OCI-LY1 (cell line): Measurements from ENCODE around the gene GPBP1L1.

Experiments used
- H2AFZ ChIP-seq: fragments of 200-600 bp; sonication (generic), shearing (Covaris generic); 2 replicates; pipeline ENCODE4 v1.6.0; 2014; ENCODE audit warnings: antibody characterized with exemption, mild to moderate bottlenecking, low read length
- H3F3A ChIP-seq: fragments of 200-600 bp; sonication (generic), shearing (Covaris generic); 2 replicates; pipeline ENCODE4 v1.6.0; 2014; ENCODE audit warnings: mild to moderate bottlenecking, antibody characterized with exemption, low read length, moderate library complexity; ENCODE audit not compliant: insufficient read depth
- H3K27ac ChIP-seq: fragments of 200-600 bp; sonication (generic); 2 replicates; pipeline ENCODE4 v1.5.1; 2014; ENCODE audit warnings: low read length, mixed run types, mild to moderate bottlenecking, low read depth; ENCODE audit not compliant: poor library complexity, severe bottlenecking
- H3K27me3 ChIP-seq: fragments of 200-600 bp; sonication (generic); 2 replicates; pipeline ENCODE4 v1.6.0; 2014; ENCODE audit warnings: antibody characterized with exemption, mild to moderate bottlenecking, low read length, moderate library complexity; ENCODE audit not compliant: insufficient read depth
- H3K36me3 ChIP-seq: fragments of 200-600 bp; sonication (generic); 2 replicates; pipeline ENCODE4 v1.6.1; 2014; ENCODE audit warnings: mild to moderate bottlenecking, antibody characterized with exemption, low read length, moderate library complexity, mixed read lengths; ENCODE audit not compliant: insufficient read depth
- H3K4me1 ChIP-seq: fragments of 200-600 bp; sonication (generic); 2 replicates; pipeline ENCODE4 v1.5.1; 2014; ENCODE audit warnings: mild to moderate bottlenecking, low read length, moderate library complexity; ENCODE audit not compliant: insufficient read depth, severe bottlenecking
- H3K4me2 ChIP-seq: fragments of 200-600 bp; sonication (generic), shearing (Covaris generic); 2 replicates; pipeline ENCODE4 v1.6.1; 2014; ENCODE audit warnings: low read length
- H3K4me3 ChIP-seq: fragments of 200-600 bp; sonication (generic); 2 replicates; pipeline ENCODE4 v1.5.1; 2014; ENCODE audit warnings: low read length, low read depth, mild to moderate bottlenecking, mixed read lengths; ENCODE audit not compliant: poor library complexity, severe bottlenecking
- H3K79me2 ChIP-seq: fragments of 200-600 bp; shearing (Covaris generic); 2 replicates; pipeline ENCODE4 v1.6.1; 2016; ENCODE audit warnings: mixed run types, low read length, mixed read lengths; ENCODE audit not compliant: insufficient read depth
- H3K9ac ChIP-seq: fragments of 200-600 bp; sonication (generic), shearing (Covaris generic); 2 replicates; pipeline ENCODE4 v1.6.1; 2014; ENCODE audit warnings: mild to moderate bottlenecking, low read length, mixed read lengths
- H3K9me2 ChIP-seq: fragments of 200-600 bp; sonication (generic), shearing (Covaris generic); 2 replicates; pipeline ENCODE4 v1.6.1; 2014; ENCODE audit warnings: low read depth, mild to moderate bottlenecking, low read length, mixed read lengths
- H3K9me3 ChIP-seq: fragments of 200-600 bp; shearing (Covaris generic); 2 replicates; pipeline ENCODE4 v1.6.1; 2014; ENCODE audit warnings: low read length, mixed read lengths
- H4K20me1 ChIP-seq: fragments of 200-600 bp; sonication (generic), shearing (Covaris generic); 2 replicates; pipeline ENCODE4 v1.6.0; 2016; ENCODE audit warnings: mild to moderate bottlenecking, low read length; ENCODE audit not compliant: insufficient read depth
- EZH2 ChIP-seq: fragments of 200-600 bp; sonication (generic), shearing (Covaris generic); IDR thresholded peaks from 2 replicates; pipeline ENCODE4 v1.8.0; 2017; ENCODE audit warnings: borderline replicate concordance, mixed run types, mild to moderate bottlenecking, antibody characterized with exemption, low read length, moderate library complexity, mixed read lengths
- TF ChIP-seq, protein P1 (sequence below): fragments of 200-600 bp; sonication (generic), shearing (Covaris generic); IDR thresholded peaks from 2 replicates; pipeline ENCODE4 v1.5.1; 2017; ENCODE audit warnings: mild to moderate bottlenecking, antibody characterized with exemption, low read length, moderate library complexity, mixed read lengths

Gene GPBP1L1

DNA sequence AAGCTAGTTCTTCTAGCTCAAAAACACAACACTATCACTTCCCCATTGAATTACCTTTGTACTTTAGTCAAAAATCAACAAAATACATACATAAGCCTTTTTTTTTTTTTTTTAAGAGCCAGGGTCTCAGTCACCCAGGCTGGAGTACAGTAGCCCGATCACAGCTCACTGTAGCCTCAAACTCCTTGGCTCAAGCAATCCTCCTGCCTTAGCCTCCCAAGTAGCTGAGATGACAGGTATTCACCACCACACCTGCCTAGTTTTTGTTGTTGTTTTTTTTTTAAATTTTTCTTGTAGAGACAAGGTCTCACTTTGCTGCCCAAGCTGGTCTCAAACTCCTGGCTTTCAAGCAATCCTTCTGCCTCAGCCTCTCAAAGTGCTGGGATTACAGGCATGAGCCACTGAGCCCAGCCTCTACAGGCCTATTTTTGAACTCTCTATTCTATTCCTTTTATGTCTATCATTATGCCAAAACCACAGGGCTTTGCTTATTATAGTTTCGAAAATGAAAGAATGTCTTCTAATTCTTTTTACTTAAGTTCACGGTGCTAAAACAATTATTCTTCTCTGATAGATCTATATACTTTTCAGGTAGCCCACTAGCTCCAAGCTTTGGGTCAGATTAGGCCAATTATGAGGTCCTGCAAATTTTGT lies 29.6 kb downstream of the GPBP1L1 start:
- Histone ChIP-seq H3F3A (no peaks in the 10 kb centered on the region), H3K4me2 (no peak overlapping the region), H3K36me3 (peaks cover 92% of the 10 kb centered on the region), H3K9ac (no peak overlapping the region), H3K27me3 (no peaks in the 10 kb centered on the region), H3K4me1 (no peaks in the 10 kb centered on the region), H2AFZ (no peak overlapping the region), H3K79me2 (peaks cover 11% of the 10 kb centered on the region), H3K27ac (no peak overlapping the region), H3K9me3 (no peaks in the 10 kb centered on the region), H3K9me2 (no peaks in the 10 kb centered on the region), H3K4me3 (no peak overlapping the region), H4K20me1 (no peaks in the 10 kb centered on the region)
- TF ChIP-seq, protein P1, sequence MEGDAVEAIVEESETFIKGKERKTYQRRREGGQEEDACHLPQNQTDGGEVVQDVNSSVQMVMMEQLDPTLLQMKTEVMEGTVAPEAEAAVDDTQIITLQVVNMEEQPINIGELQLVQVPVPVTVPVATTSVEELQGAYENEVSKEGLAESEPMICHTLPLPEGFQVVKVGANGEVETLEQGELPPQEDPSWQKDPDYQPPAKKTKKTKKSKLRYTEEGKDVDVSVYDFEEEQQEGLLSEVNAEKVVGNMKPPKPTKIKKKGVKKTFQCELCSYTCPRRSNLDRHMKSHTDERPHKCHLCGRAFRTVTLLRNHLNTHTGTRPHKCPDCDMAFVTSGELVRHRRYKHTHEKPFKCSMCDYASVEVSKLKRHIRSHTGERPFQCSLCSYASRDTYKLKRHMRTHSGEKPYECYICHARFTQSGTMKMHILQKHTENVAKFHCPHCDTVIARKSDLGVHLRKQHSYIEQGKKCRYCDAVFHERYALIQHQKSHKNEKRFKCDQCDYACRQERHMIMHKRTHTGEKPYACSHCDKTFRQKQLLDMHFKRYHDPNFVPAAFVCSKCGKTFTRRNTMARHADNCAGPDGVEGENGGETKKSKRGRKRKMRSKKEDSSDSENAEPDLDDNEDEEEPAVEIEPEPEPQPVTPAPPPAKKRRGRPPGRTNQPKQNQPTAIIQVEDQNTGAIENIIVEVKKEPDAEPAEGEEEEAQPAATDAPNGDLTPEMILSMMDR = no peak
- no peak for TF ChIP-seq EZH2

GRCh38 chr1:45654540-45655280 lies 31.6 kb downstream of the GPBP1L1 start:
- Histone ChIP-seq H3K27ac (no peak overlapping the region), H3F3A (no peaks in the 10 kb centered on the region), H3K4me1 (no peaks in the 10 kb centered on the region), H3K4me2 (no peak overlapping the region), H2AFZ (no peak overlapping the region), H3K79me2 (no peaks in the 10 kb centered on the region), H3K4me3 (no peak overlapping the region), H3K9me3 (no peaks in the 10 kb centered on the region), H3K9me2 (no peaks in the 10 kb centered on the region), H3K27me3 (no peaks in the 10 kb centered on the region), H4K20me1 (no peaks in the 10 kb centered on the region), H3K36me3 (peaks cover 96% of the 10 kb centered on the region), H3K9ac (no peak overlapping the region)
- TF ChIP-seq, protein P1 = no peak
- no peak for TF ChIP-seq EZH2

- H3K27me3 ChIP-seq = no peaks in the 10 kb centered on the region
- no peak overlapping the region for H3K27ac ChIP-seq
- H3K4me2 ChIP-seq = no peak overlapping the region
- TF ChIP-seq, protein P1 = no peak
- TF ChIP-seq EZH2 = no peak
- no peaks in the 10 kb centered on the region; the same call in none of the 2 replicates for H3K79me2 ChIP-seq
- no peaks in the 10 kb centered on the region for H3F3A ChIP-seq
- no peaks in the 10 kb centered on the region for H4K20me1 ChIP-seq
- H3K9me2 ChIP-seq = no peaks in the 10 kb centered on the region
- H3K4me3 ChIP-seq = no peak overlapping the region
- H3K9ac ChIP-seq = no peak overlapping the region
- H3K9me3 ChIP-seq = no peaks in the 10 kb centered on the region
- peaks cover 82% of the 10 kb centered on the region for H3K36me3 ChIP-seq
- peaks cover 20% of the 10 kb centered on the region for H3K4me1 ChIP-seq
- H2AFZ ChIP-seq = no peak overlapping the region
These were observed 38.9 kb downstream of the GPBP1L1 start for GRCh38 chr1:45647248-45648021.
